ENCODE data around the gene APOA5.

DNA sequence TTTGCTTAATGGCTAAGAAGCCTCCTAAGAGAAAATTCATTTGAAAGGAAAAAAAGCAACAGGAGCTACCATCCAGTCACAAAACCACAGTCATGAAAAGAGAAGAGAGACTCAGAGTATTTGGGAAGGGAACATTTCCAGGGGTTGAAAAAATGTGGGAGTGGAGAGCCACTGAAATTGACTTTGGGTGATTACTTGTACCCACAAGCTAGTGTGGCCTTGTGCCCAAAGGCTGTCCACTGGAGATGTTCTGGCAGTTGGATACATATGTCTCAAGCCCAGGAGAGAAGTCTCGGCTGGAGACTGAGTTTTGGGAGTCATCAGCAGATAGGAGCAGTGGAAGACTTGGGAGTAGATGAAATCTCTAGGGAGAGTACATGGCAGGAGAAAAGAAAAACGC lies 3.2 kb upstream of the APOA5 start:
- no peak for TF ChIP-seq EZH2 (IDR thresholded peaks at IDR 0.05)
- no peak for TF ChIP-seq POLR2AphosphoS5 (IDR thresholded peaks at IDR 0.05; ENCODE audit: borderline replicate concordance, low read depth, low read length)
- TF ChIP-seq FOXP2 (optimal IDR thresholded peaks at IDR 0.05; ENCODE audit: control extremely low read depth, extremely low read length, insufficient read depth), result no peak

Measured in SK-N-MC (cell line).